ENCODE measurements around the gene USH2A.

USH2A gene

GRCh38 chr1:215860833-215861232 lies 562.4 kb downstream of the USH2A start:
- H3K4me3 ChIP-seq (ENCODE audit: low read depth, low read length), result no peak overlapping the region
- DNase-seq (ENCODE audit: low read depth), result no peak

DNA sequence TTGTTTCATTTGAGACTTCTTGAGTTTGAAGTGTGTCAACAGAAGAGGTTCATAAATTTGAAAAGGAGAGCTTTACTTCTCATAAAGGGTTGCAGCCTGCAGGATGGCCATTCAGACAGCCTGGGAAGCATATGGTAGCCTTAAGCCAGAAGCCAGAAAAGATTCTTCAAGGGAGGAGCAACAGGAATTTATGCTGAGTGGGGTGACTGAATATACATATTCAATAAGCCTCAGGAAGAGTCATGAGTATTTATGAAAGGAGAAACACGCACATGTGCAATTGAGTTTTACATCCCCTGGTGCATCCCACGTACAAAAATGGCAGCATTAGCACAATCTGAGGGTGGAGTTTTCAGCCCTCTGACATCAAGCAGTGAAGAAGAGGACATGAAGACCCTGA lies 565.9 kb downstream of the USH2A start:
- no peak overlapping the region for H3K4me3 ChIP-seq (ENCODE audit: low read depth, low read length)
- DNase-seq (ENCODE audit: low read depth), result no peak

- no peak overlapping the region for H3K4me3 ChIP-seq (ENCODE audit: low read depth, low read length)
- DNase-seq (ENCODE audit: low read depth), result peak; percentile 69
Measured at GRCh38 chr1:215845234-215845891, 577.9 kb downstream of the USH2A start.

DNA sequence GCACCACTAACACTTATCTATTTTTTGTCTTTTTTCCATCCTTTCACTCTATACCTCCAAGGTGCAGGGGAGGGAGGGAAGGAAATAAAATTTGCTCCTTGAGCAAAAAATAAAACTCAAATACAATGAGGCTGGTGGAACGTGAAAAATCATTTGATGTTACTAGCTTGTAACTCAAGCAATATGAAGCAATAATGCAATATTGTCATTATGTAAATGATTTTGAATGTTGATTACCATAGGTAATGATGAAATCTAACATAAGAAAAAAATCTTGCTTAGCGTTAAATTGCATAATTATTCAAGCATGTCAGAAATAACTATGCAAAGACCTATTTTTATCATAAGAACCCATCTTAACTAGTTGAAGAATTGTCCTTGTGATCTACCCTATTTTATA lies 578.5 kb downstream of the USH2A start:
- no peak overlapping the region for H3K4me3 ChIP-seq (ENCODE audit: low read depth, low read length)
- DNase-seq (ENCODE audit: low read depth), result no peak

GRCh38 chr1:215844266-215844665 lies 579.0 kb downstream of the USH2A start:
- H3K4me3 ChIP-seq (ENCODE audit: low read depth, low read length), result no peak overlapping the region
- no peak for DNase-seq (ENCODE audit: low read depth)

DNA sequence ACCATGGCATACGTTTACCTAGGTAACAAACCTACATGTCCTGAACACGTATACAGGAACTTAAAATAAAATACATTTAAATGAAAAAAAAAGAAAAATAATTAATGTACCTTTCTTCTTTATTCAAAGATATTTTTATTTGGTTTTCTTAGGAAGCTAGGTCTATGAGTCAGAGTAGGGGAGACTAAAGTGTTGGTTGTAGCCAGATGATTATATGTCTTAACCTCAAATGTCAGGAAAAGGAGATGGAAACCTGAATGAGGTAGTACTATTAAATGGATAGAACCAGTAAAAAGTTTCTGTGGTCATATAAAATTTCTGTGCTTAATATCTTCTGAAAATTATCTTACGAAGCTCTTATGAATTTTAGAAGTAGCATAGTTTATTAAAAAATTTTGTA lies 580.3 kb downstream of the USH2A start:
- H3K4me3 ChIP-seq (ENCODE audit: low read depth, low read length), result no peak overlapping the region
- no peak for DNase-seq (ENCODE audit: low read depth)

DNA sequence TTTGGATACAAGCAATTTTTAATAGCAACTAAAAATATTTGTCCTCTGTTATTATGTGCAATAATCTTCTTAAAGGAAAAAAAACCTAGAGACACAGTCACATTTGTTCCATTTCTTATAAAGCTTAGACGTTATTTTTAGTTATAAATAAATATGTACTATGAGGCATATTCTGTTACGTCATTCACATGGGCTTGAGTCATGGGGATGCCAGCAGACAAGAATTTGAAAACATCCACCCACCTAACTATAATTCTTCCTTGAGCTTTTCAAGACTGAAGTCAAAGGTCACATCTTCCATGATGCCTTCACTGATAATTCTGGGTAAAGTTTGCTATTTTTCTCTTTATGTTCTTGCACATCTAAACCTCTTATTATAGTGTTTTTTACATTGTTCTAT lies 587.3 kb downstream of the USH2A start:
- no peak overlapping the region for H3K4me3 ChIP-seq (ENCODE audit: low read depth, low read length)
- DNase-seq (ENCODE audit: low read depth), result peak; percentile 63

GRCh38 chr1:215833941-215834729 lies 589.1 kb downstream of the USH2A start:
- no peak for DNase-seq (ENCODE audit: low read depth)
- H3K4me3 ChIP-seq (ENCODE audit: low read depth, low read length), result no peak overlapping the region

DNA sequence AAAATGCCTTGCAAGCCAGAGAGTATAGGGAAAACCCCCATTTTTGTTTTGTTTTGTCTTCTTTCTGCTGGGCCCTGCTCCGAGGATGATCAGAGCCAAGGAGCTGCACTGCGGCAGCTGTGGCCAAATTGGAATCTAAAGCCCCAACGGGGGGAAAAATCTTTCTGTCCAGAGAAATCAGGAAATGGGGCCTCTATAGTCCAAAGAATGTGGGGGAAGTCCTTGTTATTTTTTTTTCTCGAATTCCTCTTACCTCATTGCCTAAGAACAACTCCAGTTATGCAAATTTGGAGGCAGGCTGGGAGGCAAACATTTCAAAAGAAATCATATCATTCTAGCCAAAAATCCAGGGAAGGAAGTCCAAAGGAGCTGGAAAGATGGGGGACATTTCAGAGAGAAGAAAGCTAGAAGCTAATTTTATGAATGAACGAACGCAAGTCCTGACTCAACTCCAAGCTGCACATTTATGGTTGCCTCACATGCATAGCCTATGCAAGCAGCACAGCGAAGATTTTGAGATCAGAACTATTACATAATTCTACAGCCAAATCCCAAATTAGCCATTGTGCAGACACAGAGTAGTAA lies 592.9 kb downstream of the USH2A start:
- H3K4me3 ChIP-seq (ENCODE audit: low read depth, low read length), result no peak overlapping the region
- DNase-seq (ENCODE audit: low read depth), result no peak

DNA sequence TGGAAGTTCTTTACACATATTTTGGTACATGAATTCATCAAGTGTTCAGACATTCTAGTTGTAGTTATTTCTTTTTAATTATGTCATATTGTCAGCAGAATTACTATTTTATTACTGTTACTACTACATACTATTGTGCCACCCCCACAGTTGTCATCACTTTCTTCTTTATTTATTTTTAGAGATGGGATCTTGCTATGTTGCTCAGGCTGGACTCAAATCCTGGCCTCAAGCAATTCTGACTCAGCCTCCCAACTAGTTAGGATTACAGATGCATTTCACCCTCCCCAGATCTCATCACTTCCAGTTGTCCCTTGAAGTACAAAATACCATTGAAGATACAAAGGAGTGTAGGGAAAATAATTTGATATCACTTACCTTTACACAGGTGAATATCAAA lies 598.2 kb downstream of the USH2A start:
- no peak overlapping the region for H3K4me3 ChIP-seq (ENCODE audit: low read depth, low read length)
- DNase-seq (ENCODE audit: low read depth), result no peak

- DNase-seq (ENCODE audit: low read depth), result no peak
- no peak overlapping the region for H3K4me3 ChIP-seq (ENCODE audit: low read depth, low read length)
Measured at GRCh38 chr1:215824245-215824644, 599.0 kb downstream of the USH2A start.

DNA sequence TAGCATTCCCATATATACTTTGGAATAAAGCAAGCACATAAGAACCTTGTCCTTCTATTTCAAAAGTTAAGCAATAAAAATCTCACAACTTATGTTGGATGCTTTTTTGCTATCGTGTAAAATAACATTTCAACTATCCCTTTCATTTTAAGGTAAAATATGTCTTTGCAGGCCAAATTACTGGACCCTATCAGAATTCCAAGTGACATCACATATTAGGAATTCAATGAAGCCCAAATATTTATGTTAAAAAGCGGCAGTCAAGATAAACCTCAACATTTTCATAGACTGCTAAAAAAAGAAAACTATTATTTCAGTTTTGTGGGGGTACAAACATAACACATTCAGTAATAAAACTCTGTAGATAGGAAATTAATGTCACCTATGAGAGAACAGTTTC lies 604.1 kb downstream of the USH2A start:
- no peak overlapping the region for H3K4me3 ChIP-seq (ENCODE audit: low read depth, low read length)

DNA sequence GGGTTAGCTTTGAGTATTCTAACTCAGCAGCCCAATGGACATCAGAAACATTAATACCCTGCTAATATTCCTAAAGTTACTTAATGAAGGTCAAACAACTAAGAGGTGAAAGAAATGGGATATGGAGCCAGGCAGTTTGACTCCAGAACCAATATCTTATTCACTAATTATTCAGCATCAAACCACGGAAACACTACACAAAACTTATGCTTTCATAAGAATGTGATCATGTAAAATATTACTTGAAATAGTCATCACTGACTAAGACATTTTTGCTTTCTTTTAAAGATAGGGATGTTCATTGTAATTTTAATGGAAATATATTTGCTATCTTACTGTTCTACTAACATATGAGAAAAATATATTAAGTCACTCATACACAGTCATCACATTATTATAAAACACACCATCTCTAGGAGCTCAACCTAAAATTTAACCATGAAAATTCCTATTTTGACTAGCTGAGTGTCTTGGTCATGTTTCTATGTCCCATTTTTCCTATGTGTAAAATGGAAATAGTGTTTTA lies 615.3 kb downstream of the USH2A start:
- DNase-seq (ENCODE audit: low read depth), result no peak

More for the DNA sequence above, 604.1 kb downstream of the USH2A start:
- no peak for DNase-seq (ENCODE audit: low read depth)

DNA sequence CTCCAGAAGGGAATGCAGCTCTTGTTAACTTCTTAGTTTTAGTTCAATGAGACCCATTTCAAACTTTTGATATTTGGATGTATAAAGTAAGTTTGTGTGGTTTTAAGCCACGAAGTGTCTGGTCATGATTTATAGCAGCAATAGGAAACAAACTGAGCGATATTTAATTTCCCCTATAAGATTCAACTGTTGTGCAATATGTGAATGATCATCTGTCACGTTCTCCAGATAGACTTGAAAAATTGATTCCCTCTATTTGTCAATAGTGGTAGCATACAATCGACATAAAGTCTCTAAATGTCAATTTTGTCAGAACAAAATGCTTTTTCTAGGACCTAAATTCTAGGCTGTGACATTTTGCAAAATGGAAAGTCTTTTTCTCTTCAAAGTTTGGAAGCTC lies 616.0 kb downstream of the USH2A start:
- H3K4me3 ChIP-seq (ENCODE audit: low read depth, low read length), result no peak overlapping the region
- DNase-seq (ENCODE audit: low read depth), result no peak

More for the DNA sequence above, 615.3 kb downstream of the USH2A start:
- H3K4me3 ChIP-seq (ENCODE audit: low read depth, low read length), result no peak overlapping the region

DNA sequence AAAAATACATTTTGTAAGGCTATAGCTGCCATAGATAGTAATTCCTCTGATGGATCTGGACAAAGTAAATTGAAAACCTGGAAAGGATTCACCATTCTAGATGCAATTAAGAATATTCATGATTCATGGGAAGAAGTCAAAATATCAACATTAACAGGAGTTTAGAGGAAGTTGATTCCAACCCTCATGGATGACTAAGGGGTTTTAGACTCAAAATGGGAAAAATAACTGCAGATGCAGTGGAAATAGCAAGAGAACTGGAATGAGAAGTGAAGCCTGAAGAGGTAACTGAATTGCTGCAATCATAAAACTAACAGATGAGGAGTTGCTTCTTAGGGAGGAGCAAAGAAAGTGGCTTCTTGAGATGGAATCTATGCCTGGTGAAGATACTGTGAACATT lies 625.4 kb downstream of the USH2A start:
- DNase-seq (ENCODE audit: low read depth), result peak; percentile 7
- H3K4me3 ChIP-seq (ENCODE audit: low read depth, low read length), result no peak overlapping the region

DNA sequence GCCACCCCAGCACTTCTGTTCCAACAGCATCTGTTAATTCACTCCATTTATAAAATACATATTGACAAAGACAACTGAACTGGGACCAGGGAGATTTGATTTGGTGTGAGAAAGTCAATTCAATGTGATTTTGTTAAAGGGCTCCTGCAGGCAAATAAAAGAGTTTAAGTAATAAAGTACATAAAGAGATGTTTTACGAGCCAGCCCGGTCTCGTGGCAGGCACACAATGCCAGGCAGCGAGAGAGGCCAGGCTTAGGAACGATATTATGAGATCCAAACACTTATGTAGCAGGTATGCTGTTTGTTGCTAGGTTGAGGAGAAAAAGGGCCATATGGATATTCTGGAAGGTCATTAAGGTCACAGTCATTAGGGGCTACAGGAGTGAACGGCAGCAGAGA lies 629.1 kb downstream of the USH2A start:
- H3K4me3 ChIP-seq (ENCODE audit: low read depth, low read length), result no peak overlapping the region
- DNase-seq (ENCODE audit: low read depth), result no peak

- H3K4me3 ChIP-seq (ENCODE audit: low read depth, low read length), result no peak overlapping the region
- DNase-seq (ENCODE audit: low read depth), result peak; percentile 72
Measured at GRCh38 chr1:215793180-215793579, 630.1 kb downstream of the USH2A start.

DNA sequence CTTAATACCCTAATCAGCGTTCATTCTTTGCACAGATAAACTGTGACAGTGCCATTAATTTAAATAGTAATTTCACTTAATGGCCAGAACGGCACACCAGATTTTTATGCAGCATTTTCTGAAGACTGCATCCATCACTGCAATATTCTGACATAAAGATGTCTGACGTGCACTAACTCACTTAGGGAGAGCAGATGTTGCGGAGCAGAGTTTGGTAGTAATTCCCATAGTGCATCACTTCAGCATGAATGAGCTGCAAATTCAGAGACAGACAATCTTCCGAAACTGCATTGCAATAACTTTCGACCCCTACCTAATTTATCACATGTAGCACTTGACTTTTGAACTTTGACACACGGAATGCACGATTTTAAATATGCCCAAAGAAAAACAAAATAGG lies 630.8 kb downstream of the USH2A start:
- no peak overlapping the region for H3K4me3 ChIP-seq (ENCODE audit: low read depth, low read length)
- DNase-seq (ENCODE audit: low read depth), result no peak

DNA sequence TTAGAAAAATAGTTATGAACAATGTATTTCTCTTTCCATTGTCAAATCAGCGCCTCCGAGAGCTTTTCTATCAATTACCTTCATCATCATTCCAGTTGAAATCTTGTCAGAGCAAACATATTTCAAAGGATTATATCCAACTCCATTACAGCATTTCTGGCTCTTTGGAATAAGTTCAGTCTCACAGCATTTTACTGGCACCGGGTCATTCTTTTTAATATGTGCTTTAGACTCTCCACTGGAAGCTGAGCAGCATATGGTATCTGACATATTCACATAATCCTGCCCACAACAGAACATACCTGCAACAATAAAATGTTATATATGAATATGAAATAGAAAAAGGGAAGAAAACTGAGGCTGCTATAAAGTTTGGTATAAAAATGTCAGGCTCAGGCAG lies 633.3 kb downstream of the USH2A start:
- no peak overlapping the region for H3K4me3 ChIP-seq (ENCODE audit: low read depth, low read length)
- DNase-seq (ENCODE audit: low read depth), result no peak

DNA sequence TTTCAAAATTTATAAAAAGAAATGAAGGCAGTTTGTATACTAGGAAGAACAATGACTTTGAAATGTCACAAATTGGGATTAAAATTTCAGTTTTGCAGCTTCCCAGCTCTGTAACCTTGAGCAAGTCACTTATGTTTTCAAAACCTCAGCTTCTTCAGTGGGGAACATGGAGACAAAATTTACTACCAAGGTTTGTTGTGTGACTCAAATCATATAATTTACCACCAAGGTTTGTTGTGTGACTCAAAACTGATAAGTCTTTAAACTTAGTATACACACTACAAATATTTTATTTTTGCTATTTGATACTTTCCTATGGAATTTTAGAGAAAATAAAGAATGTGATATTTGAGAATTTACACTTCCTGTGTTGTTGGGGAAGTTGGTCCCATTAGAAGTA lies 636.3 kb downstream of the USH2A start:
- H3K4me3 ChIP-seq (ENCODE audit: low read depth, low read length), result no peak overlapping the region
- DNase-seq (ENCODE audit: low read depth), result no peak

- DNase-seq (ENCODE audit: low read depth), result no peak
- H3K4me3 ChIP-seq (ENCODE audit: low read depth, low read length), result no peak overlapping the region
Measured at GRCh38 chr1:215780641-215781040, 642.6 kb downstream of the USH2A start.

Data from skeletal muscle cell (primary cell).